H9 (cell line): Measurements from ENCODE around the gene ISX. TPM values are rescaled to one million over a fixed set of nuclear protein-coding genes. Genes with fewer than 3 reads are reported as not detected.

Source experiments
- DNase-seq: peaks from one replicate; pipeline ENCODE4 v3.0.0-alpha.2; 2017
- H2AFZ ChIP-seq: one replicate; pipeline ENCODE4 v1.6.1; 2013; ENCODE audit warnings: mild to moderate bottlenecking, low read length, control low read depth, moderate library complexity
- H2AK5ac ChIP-seq: 2 replicates; pipeline ENCODE4 v1.6.1; 2013; ENCODE audit warnings: low read length, control low read depth, mixed read lengths; ENCODE audit not compliant: insufficient read length
- H2BK120ac ChIP-seq: one replicate; pipeline ENCODE4 v1.6.1; 2013; ENCODE audit warnings: low read depth, mild to moderate bottlenecking, low read length, control low read depth, inconsistent platforms; ENCODE audit not compliant: poor library complexity, severe bottlenecking
- H2BK12ac ChIP-seq: 2 replicates; pipeline ENCODE4 v1.6.1; 2013; ENCODE audit warnings: low read length, control low read depth, mixed read lengths, low read depth; ENCODE audit not compliant: insufficient read length
- H2BK15ac ChIP-seq: 2 replicates; pipeline ENCODE4 v1.6.1; 2013; ENCODE audit warnings: low read depth, low read length, control low read depth
- H2BK20ac ChIP-seq: one replicate; pipeline ENCODE4 v1.6.1; 2013; ENCODE audit warnings: low read depth, mild to moderate bottlenecking, low read length, control low read depth, inconsistent platforms; ENCODE audit not compliant: poor library complexity, severe bottlenecking
- H2BK5ac ChIP-seq: 2 replicates; pipeline ENCODE4 v1.6.1; 2013; ENCODE audit warnings: low read length, control low read depth, mixed read lengths; ENCODE audit not compliant: insufficient read length
- H3K14ac ChIP-seq: 2 replicates; pipeline ENCODE4 v1.6.1; 2013; ENCODE audit warnings: low read length, control low read depth; ENCODE audit not compliant: insufficient read depth
- H3K18ac ChIP-seq: 2 replicates; pipeline ENCODE4 v1.6.1; 2013; ENCODE audit warnings: low read depth, mild to moderate bottlenecking, mixed read lengths, low read length, control low read depth; ENCODE audit not compliant: insufficient read length
- H3K23ac ChIP-seq: 2 replicates; pipeline ENCODE4 v1.6.1; 2013; ENCODE audit warnings: low read length, control low read depth, mixed read lengths, low read depth; ENCODE audit not compliant: insufficient read length
- H3K23me2 ChIP-seq: 2 replicates; pipeline ENCODE4 v1.6.1; 2013; ENCODE audit warnings: low read depth, mild to moderate bottlenecking, mixed read lengths, low read length, control low read depth; ENCODE audit not compliant: insufficient read length, poor library complexity, severe bottlenecking
- H3K27ac ChIP-seq: 2 replicates; pipeline ENCODE4 v1.5.1; 2013; ENCODE audit warnings: low read length, control low read depth, mixed read lengths, low read depth; ENCODE audit not compliant: insufficient read length
- H3K27me3 ChIP-seq: 2 replicates; pipeline ENCODE4 v1.6.1; 2013; ENCODE audit warnings: low read length, control low read depth, inconsistent platforms; ENCODE audit not compliant: insufficient read depth
- H3K4ac ChIP-seq: 2 replicates; pipeline ENCODE4 v1.6.1; 2013; ENCODE audit warnings: low read depth, mild to moderate bottlenecking, control low read depth, inconsistent platforms, low read length, moderate library complexity
- H3K4me1 ChIP-seq: 2 replicates; pipeline ENCODE4 v1.6.1; 2013; ENCODE audit warnings: low read length, control low read depth, inconsistent platforms; ENCODE audit not compliant: insufficient read depth
- H3K4me2 ChIP-seq: 2 replicates; pipeline ENCODE4 v1.6.1; 2013; ENCODE audit warnings: low read length, control low read depth, mixed read lengths; ENCODE audit not compliant: insufficient read length, insufficient read depth
- H3K56ac ChIP-seq: 2 replicates; pipeline ENCODE4 v1.6.1; 2013; ENCODE audit warnings: low read depth, mild to moderate bottlenecking, mixed read lengths, low read length, control low read depth; ENCODE audit not compliant: insufficient read length
- H3K79me1 ChIP-seq: 2 replicates; pipeline ENCODE4 v1.6.1; 2013; ENCODE audit warnings: low read depth, mild to moderate bottlenecking, moderate library complexity, low read length, control low read depth, inconsistent platforms; ENCODE audit not compliant: insufficient read depth, poor library complexity, severe bottlenecking
- H3K79me2 ChIP-seq: 2 replicates; pipeline ENCODE4 v1.6.1; 2013; ENCODE audit warnings: low read length, control low read depth, inconsistent platforms; ENCODE audit not compliant: insufficient read depth
- H3K9ac ChIP-seq: 2 replicates; pipeline ENCODE4 v1.6.1; 2013; ENCODE audit warnings: low read length, control low read depth, mixed read lengths; ENCODE audit not compliant: insufficient read length; ENCODE audit errors: extremely low read depth
- H3K9me3 ChIP-seq: one replicate; pipeline ENCODE4 v1.6.1; 2013; ENCODE audit warnings: low read depth, low read length, inconsistent platforms; ENCODE audit not compliant: control insufficient read depth
- H3T11ph ChIP-seq: one replicate; pipeline ENCODE4 v1.6.1; 2013; ENCODE audit warnings: mild to moderate bottlenecking, low read length, control low read depth, inconsistent platforms
- H4K20me1 ChIP-seq: one replicate; pipeline ENCODE4 v1.6.1; 2013; ENCODE audit not compliant: control insufficient read depth, insufficient read length, insufficient read depth
- H4K5ac ChIP-seq: 2 replicates; pipeline ENCODE4 v1.6.1; 2013; ENCODE audit warnings: low read depth, mild to moderate bottlenecking, mixed read lengths, low read length, control low read depth; ENCODE audit not compliant: insufficient read length
- H4K8ac ChIP-seq: replicated peaks from 2 replicates; pipeline ENCODE4 v1.6.1; 2013; ENCODE audit warnings: low read length, control low read depth, mixed read lengths, low read depth; ENCODE audit not compliant: insufficient read length
- H4K91ac ChIP-seq: 2 replicates; pipeline ENCODE4 v1.6.1; 2013; ENCODE audit warnings: low read depth, mild to moderate bottlenecking, moderate library complexity, mixed read lengths, low read length, control low read depth; ENCODE audit not compliant: insufficient read length
- H3K27ac Mint-ChIP-seq, 3 experiments: 2 replicates in 2 of 3; 3 replicates in 1 of 3; pipeline ENCODE4 v1.8.0; 2020 to 2021; ENCODE audit warnings: mixed read lengths in 3 of 3, mild to moderate bottlenecking in 1 of 3, moderate library complexity in 1 of 3
- H3K27me3 Mint-ChIP-seq: 2 replicates; pipeline ENCODE4 v1.8.0; 2021; ENCODE audit warnings: low read depth, mild to moderate bottlenecking, moderate library complexity, mixed read lengths
- H3K36me3 Mint-ChIP-seq, 3 experiments: 2 replicates in 2 of 3; 3 replicates in 1 of 3; pipeline ENCODE4 v1.8.0; 2020 to 2021; ENCODE audit warnings: low read depth in 3 of 3, mixed read lengths in 3 of 3; ENCODE audit not compliant: insufficient read depth in 1 of 3
- H3K4me1 Mint-ChIP-seq, 2 experiments: 2 replicates each; pipeline ENCODE4 v1.8.0; 2020; ENCODE audit warnings: mixed read lengths in 2 of 2
- H3K4me3 Mint-ChIP-seq, 2 experiments: 2 replicates in 1 of 2; 3 replicates in 1 of 2; pipeline ENCODE4 v1.8.0; 2020 to 2021; ENCODE audit warnings: mild to moderate bottlenecking in 2 of 2, mixed read lengths in 2 of 2, moderate library complexity in 1 of 2
- H3K9me3 Mint-ChIP-seq, 2 experiments: 2 replicates in 1 of 2; 3 replicates in 1 of 2; pipeline ENCODE4 v1.8.0; 2020; ENCODE audit warnings: mild to moderate bottlenecking in 2 of 2, mixed read lengths in 2 of 2, moderate library complexity in 1 of 2
- CTCF ChIP-seq: fragments of 200-600 bp; sonication (generic); conservative IDR thresholded peaks from 3 replicates; pipeline ENCODE4 v1.8.0; 2021; ENCODE audit warnings: antibody characterized with exemption, mild to moderate bottlenecking
- WGBS: extraction: QIAGEN DNeasy Blood & Tissue Kit; methylation state at CpG from one replicate; pipeline ENCODE4 v1.1.7; 2013; ENCODE audit warnings: missing lambda C conversion rate, low lambda C conversion rate, mixed read lengths; ENCODE audit not compliant: insufficient read length; ENCODE audit errors: extremely low coverage; 5-methylcytosine and 5-hydroxymethylcytosine counted together
- total RNA-seq: library from RNA; stranded (reverse); gene quantifications from 2 replicates; pipeline ENCODE4 v1.2.1, GENCODE V29; 2021

The ISX gene
- total RNA-seq, 1 experiment from 2014 or later = not detected

- no peak for TF ChIP-seq CTCF
- WGBS = no CpG with 5 or more reads among the region's 2 CpGs
- H3K9me3 ChIP-seq = no peaks in the 10 kb centered on the region
- H3K9ac ChIP-seq = no peak overlapping the region
- H3K23me2 ChIP-seq = no peaks in the 10 kb centered on the region
- H4K8ac ChIP-seq = no peak overlapping the region
- H2BK5ac ChIP-seq = no peak overlapping the region
- no peak overlapping the region for H2BK12ac ChIP-seq
- H2BK120ac ChIP-seq = no peak overlapping the region
- no peak overlapping the region for H3K56ac ChIP-seq
- H4K5ac ChIP-seq = no peak overlapping the region
- Mint-ChIP-seq H3K36me3 (no peaks in the 10 kb centered on the region), H3K4me3 (no peak overlapping the region), H3K9me3 (no peaks in the 10 kb centered on the region; a peak in 2 of 5 replicates), H3K27me3 (peaks cover 28% of the 10 kb centered on the region), H3K4me1 (peaks cover 8 to 10% of the 10 kb centered on the region in 2 experiments), H3K27ac (no peak overlapping the region)
- peak overlapping the region; percentile 82 for H4K91ac ChIP-seq
- H3K79me1 ChIP-seq = no peaks in the 10 kb centered on the region
- no peaks in the 10 kb centered on the region for H3K4me1 ChIP-seq
- H2AK5ac ChIP-seq = no peak overlapping the region
- H3K18ac ChIP-seq = no peak overlapping the region
- no peak overlapping the region for H3K4ac ChIP-seq
- H3K23ac ChIP-seq = no peak overlapping the region
- no peaks in the 10 kb centered on the region for H3K27me3 ChIP-seq
- no peak overlapping the region for H3K4me2 ChIP-seq
- H3K14ac ChIP-seq = no peak overlapping the region; the same call in 1 of the 2 replicates
- no peak overlapping the region for H3T11ph ChIP-seq
- no peak for DNase-seq
- no peak overlapping the region for H2BK20ac ChIP-seq
- H3K27ac ChIP-seq = no peak overlapping the region
- H2BK15ac ChIP-seq = no peak overlapping the region
- H2AFZ ChIP-seq = no peak overlapping the region
- peaks cover 5% of the 10 kb centered on the region for H4K20me1 ChIP-seq
- H3K79me2 ChIP-seq = no peaks in the 10 kb centered on the region
These were observed 45.4 kb upstream of the ISX start for GRCh38 chr22:35020517-35020916.
